HepG2 (cell line): Measurements from ENCODE around the gene SHANK2. TPM values are rescaled to one million over a fixed set of nuclear protein-coding genes. Genes with fewer than 3 reads are reported as not detected.

Source experiments
- AGO2 ChIP-seq: fragments of 200-400 bp; formaldehyde crosslinking; optimal IDR thresholded peaks from 2 replicates; pipeline ENCODE3; 2017; ENCODE audit warnings: mild to moderate bottlenecking, low read depth, low read length, moderate library complexity
- FOSL1 ChIP-seq: sonication (generic); formaldehyde crosslinking; IDR thresholded peaks from 2 replicates; pipeline ENCODE4 v1.9.0; 2021; ENCODE audit warnings: missing genetic modification reagents, borderline replicate concordance
- KIAA2018 ChIP-seq: sonication (generic); formaldehyde crosslinking; IDR thresholded peaks from 2 replicates; pipeline ENCODE4 v1.5.0; 2020; ENCODE audit warnings: mild to moderate bottlenecking, missing genetic modification reagents, borderline replicate concordance
- MTA3 ChIP-seq: sonication (generic); formaldehyde crosslinking; IDR thresholded peaks from 2 replicates; pipeline ENCODE4 v1.4.0; 2020; ENCODE audit warnings: missing genetic modification reagents
- NR2C2 ChIP-seq: sonication (generic); formaldehyde crosslinking; IDR thresholded peaks from 2 replicates; pipeline ENCODE4 v1.4.0; 2020; ENCODE audit warnings: missing genetic modification reagents, mild to moderate bottlenecking, moderate library complexity, borderline replicate concordance
- STAG1 ChIP-seq: sonication (generic); formaldehyde crosslinking; IDR thresholded peaks from 2 replicates; pipeline ENCODE4 v1.4.0; 2020; ENCODE audit warnings: missing genetic modification reagents
- ZNF292 ChIP-seq: sonication (generic); formaldehyde crosslinking; IDR thresholded peaks from 2 replicates; pipeline ENCODE4 v1.8.1; 2022; ENCODE audit warnings: mild to moderate bottlenecking, low read depth, missing genetic modification reagents, borderline replicate concordance
- ZNF552 ChIP-seq: sonication (generic); formaldehyde crosslinking; IDR thresholded peaks from 2 replicates; pipeline ENCODE4 v1.9.0; 2022; ENCODE audit warnings: missing genetic modification reagents, mild to moderate bottlenecking, borderline replicate concordance
- ZNF670 ChIP-seq: sonication (generic); formaldehyde crosslinking; IDR thresholded peaks from 2 replicates; pipeline ENCODE4 v1.8.0; 2022; ENCODE audit warnings: mild to moderate bottlenecking, missing genetic modification reagents, borderline replicate concordance
- polyA plus RNA-seq, 8 experiments: library from polyadenylated mRNA; depleted of rRNA in 3 of 8; stranded (reverse) in 7 of 8; unstranded in 1 of 8; fragments of >200 nt; fragmentation: Illumina TruSeq in 4 of 8; extraction: Trizol in 4 of 8; gene quantifications; 2 replicates each; pipeline versions ENCODE4 v1.2.1 to v1.2.3, GENCODE V29; 2011 to 2016; ENCODE audit warnings: low read depth in 4 of 8, missing spikeins in 1 of 8, mixed read lengths in 1 of 8; ENCODE audit not compliant: insufficient read depth in 1 of 8
- total RNA-seq, 5 experiments: library from RNA; depleted of rRNA; stranded (reverse); fragments of >200 nt; fragmentation: Illumina TruSeq; extraction: Trizol; gene quantifications; 2 replicates each; pipeline ENCODE4 v1.2.3, GENCODE V29; 2016; ENCODE audit warnings: low read depth in 1 of 5
- TF ChIP-seq, protein P1 (sequence below): sonication (generic); formaldehyde crosslinking; IDR thresholded peaks from 2 replicates; pipeline ENCODE4 v1.9.0; 2021; ENCODE audit warnings: missing genetic modification reagents, borderline replicate concordance
- TF ChIP-seq, protein P2 (sequence below): sonication (generic); formaldehyde crosslinking; IDR thresholded peaks from 2 replicates; pipeline ENCODE4 v1.4.0; 2020; ENCODE audit warnings: mild to moderate bottlenecking, missing genetic modification reagents
- TF ChIP-seq, protein P3 (sequence below): IDR thresholded peaks from 2 replicates; pipeline ENCODE4 v1.6.1; 2018; ENCODE audit warnings: missing genetic modification reagents, mild to moderate bottlenecking, missing compliant biosample characterization

The SHANK2 gene
- total and polyA plus RNA-seq, 2 of the 13 experiments (the other 11 are each of a cell fraction or from before 2014, with no cell fraction given): 10.2 to 13.0 TPM

GRCh38 chr11:71293961-71294782 is 41.8 kb upstream of the SHANK2 start (continued):
- no peak for TF ChIP-seq ZNF670 (CRISPR knock-in tag)
- TF ChIP-seq, protein P1, sequence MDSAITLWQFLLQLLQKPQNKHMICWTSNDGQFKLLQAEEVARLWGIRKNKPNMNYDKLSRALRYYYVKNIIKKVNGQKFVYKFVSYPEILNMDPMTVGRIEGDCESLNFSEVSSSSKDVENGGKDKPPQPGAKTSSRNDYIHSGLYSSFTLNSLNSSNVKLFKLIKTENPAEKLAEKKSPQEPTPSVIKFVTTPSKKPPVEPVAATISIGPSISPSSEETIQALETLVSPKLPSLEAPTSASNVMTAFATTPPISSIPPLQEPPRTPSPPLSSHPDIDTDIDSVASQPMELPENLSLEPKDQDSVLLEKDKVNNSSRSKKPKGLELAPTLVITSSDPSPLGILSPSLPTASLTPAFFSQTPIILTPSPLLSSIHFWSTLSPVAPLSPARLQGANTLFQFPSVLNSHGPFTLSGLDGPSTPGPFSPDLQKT (CRISPR knock-in tag): no peak
- no peak for TF ChIP-seq ZNF552 (CRISPR knock-in tag)
- TF ChIP-seq, protein P2, sequence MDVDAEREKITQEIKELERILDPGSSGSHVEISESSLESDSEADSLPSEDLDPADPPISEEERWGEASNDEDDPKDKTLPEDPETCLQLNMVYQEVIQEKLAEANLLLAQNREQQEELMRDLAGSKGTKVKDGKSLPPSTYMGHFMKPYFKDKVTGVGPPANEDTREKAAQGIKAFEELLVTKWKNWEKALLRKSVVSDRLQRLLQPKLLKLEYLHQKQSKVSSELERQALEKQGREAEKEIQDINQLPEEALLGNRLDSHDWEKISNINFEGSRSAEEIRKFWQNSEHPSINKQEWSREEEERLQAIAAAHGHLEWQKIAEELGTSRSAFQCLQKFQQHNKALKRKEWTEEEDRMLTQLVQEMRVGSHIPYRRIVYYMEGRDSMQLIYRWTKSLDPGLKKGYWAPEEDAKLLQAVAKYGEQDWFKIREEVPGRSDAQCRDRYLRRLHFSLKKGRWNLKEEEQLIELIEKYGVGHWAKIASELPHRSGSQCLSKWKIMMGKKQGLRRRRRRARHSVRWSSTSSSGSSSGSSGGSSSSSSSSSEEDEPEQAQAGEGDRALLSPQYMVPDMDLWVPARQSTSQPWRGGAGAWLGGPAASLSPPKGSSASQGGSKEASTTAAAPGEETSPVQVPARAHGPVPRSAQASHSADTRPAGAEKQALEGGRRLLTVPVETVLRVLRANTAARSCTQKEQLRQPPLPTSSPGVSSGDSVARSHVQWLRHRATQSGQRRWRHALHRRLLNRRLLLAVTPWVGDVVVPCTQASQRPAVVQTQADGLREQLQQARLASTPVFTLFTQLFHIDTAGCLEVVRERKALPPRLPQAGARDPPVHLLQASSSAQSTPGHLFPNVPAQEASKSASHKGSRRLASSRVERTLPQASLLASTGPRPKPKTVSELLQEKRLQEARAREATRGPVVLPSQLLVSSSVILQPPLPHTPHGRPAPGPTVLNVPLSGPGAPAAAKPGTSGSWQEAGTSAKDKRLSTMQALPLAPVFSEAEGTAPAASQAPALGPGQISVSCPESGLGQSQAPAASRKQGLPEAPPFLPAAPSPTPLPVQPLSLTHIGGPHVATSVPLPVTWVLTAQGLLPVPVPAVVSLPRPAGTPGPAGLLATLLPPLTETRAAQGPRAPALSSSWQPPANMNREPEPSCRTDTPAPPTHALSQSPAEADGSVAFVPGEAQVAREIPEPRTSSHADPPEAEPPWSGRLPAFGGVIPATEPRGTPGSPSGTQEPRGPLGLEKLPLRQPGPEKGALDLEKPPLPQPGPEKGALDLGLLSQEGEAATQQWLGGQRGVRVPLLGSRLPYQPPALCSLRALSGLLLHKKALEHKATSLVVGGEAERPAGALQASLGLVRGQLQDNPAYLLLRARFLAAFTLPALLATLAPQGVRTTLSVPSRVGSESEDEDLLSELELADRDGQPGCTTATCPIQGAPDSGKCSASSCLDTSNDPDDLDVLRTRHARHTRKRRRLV (CRISPR knock-in tag): no peak
- TF ChIP-seq, protein P3, sequence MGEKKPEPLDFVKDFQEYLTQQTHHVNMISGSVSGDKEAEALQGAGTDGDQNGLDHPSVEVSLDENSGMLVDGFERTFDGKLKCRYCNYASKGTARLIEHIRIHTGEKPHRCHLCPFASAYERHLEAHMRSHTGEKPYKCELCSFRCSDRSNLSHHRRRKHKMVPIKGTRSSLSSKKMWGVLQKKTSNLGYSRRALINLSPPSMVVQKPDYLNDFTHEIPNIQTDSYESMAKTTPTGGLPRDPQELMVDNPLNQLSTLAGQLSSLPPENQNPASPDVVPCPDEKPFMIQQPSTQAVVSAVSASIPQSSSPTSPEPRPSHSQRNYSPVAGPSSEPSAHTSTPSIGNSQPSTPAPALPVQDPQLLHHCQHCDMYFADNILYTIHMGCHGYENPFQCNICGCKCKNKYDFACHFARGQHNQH (CRISPR knock-in tag): no peak
- no peak for TF ChIP-seq KIAA2018 (CRISPR knock-in tag)
- no peak for TF ChIP-seq MTA3 (CRISPR knock-in tag)
- TF ChIP-seq NR2C2: no peak
- TF ChIP-seq AGO2: no peak
- peak; percentile 29; the same call in 1 of the 2 replicates for TF ChIP-seq STAG1 (CRISPR knock-in tag)
- TF ChIP-seq ZNF292 (CRISPR knock-in tag): no peak
- no peak for TF ChIP-seq FOSL1 (CRISPR knock-in tag)
